ENCODE data around the gene COX14.
A peak's percentile ranks its signal among the peaks of the same experiment; 100 is the strongest.

The COX14 gene

DNA sequence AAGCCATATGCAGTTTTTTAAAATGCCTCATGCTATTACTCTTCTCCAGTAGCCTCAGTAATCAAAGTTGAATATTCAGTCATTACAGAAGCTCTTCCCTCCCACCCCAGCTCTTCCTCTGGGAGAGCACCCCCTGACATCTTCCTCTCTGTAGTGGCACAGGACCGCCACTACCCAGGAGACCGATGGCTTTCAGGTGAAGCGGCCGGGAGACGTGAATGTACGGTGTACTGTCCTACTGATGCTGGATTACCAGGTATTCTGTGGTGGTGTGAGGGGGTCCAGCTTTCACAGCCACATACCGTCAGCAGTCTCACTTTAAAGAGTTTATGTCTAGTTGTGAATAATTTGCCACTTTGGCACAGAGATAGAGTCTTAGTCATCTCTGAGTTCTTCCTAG lies 22.3 kb upstream of the COX14 start:
- H3K4me3 ChIP-seq (ENCODE audit: control insufficient read depth, low read depth, low read length): no peak overlapping the region
- no peak for DNase-seq (ENCODE audit: low read depth)
- TF ChIP-seq, protein P1, sequence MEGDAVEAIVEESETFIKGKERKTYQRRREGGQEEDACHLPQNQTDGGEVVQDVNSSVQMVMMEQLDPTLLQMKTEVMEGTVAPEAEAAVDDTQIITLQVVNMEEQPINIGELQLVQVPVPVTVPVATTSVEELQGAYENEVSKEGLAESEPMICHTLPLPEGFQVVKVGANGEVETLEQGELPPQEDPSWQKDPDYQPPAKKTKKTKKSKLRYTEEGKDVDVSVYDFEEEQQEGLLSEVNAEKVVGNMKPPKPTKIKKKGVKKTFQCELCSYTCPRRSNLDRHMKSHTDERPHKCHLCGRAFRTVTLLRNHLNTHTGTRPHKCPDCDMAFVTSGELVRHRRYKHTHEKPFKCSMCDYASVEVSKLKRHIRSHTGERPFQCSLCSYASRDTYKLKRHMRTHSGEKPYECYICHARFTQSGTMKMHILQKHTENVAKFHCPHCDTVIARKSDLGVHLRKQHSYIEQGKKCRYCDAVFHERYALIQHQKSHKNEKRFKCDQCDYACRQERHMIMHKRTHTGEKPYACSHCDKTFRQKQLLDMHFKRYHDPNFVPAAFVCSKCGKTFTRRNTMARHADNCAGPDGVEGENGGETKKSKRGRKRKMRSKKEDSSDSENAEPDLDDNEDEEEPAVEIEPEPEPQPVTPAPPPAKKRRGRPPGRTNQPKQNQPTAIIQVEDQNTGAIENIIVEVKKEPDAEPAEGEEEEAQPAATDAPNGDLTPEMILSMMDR (IDR thresholded peaks at IDR 0.05; ENCODE audit: control insufficient read depth, insufficient read depth, low read depth, low read length, missing control alignments): no peak

- H3K4me3 ChIP-seq (ENCODE audit: control insufficient read depth, low read depth, low read length): no peak overlapping the region
- TF ChIP-seq, protein P1 (IDR thresholded peaks at IDR 0.05; ENCODE audit: control insufficient read depth, insufficient read depth, low read depth, low read length, missing control alignments): no peak
- no peak for DNase-seq (ENCODE audit: low read depth)
These were observed 21.6 kb upstream of the COX14 start for GRCh38 chr12:50090391-50090790.

DNA sequence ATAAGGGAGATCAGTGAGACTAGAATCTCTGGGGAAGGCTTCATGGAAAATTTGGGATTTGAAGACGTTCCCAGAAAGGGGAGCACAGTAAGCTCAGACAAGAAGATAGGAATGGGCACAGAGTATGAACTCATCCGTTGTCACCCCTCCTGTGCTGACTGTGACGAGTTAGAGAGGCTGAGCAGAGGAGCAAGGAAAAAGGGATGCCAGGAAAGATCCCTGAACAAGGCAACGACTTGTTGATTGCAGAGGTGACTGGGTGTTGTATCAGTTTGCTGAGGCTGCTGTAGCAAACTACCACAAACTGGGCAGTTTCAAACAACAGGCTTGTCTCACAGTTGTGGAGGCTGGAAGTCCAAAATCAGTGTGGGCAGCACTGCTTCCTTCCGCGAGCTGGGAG lies 14.1 kb upstream of the COX14 start:
- no peak for DNase-seq (ENCODE audit: low read depth)
- TF ChIP-seq, protein P1 (IDR thresholded peaks at IDR 0.05; ENCODE audit: control insufficient read depth, insufficient read depth, low read depth, low read length, missing control alignments): no peak

DNA sequence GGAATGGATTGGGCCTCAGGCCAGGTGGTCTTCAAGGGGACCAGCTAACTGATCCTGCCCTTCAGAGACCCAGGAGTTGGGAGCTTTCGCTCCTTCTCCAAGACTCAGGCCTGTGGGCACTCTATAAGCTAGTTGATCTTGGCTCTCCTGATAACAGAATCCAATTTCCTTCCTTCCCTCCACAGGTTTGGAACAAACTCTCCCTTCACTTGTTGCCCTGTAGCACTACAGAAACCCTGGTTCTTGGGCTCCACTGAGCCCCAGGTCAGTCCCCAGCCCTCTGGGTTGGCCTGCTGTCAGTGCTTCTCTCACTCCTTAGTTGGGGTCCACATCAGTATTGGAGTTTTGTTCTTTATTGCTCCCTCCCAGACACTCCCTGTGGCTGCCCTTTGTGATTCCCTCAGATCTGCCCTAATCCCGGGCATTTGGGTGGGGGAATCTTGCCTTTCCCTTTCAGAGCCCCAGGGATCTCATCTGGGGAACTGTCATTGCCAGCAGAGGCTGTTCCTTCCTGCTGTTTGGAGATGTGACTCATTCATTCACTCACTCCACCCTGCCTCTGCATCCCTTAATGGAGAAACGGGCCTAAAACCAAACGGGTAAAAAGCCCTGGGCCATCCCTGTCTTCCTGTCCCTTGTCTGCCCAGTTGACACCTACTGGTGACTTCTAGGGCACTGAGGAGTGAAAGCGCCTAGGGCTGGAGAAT lies 12.6 kb upstream of the COX14 start:
- TF ChIP-seq, protein P1 (IDR thresholded peaks at IDR 0.05; ENCODE audit: control insufficient read depth, insufficient read depth, low read depth, low read length, missing control alignments): no peak
- no peak overlapping the region for H3K4me3 ChIP-seq (ENCODE audit: control insufficient read depth, low read depth, low read length)
- no peak for DNase-seq (ENCODE audit: low read depth)

More for the DNA sequence above, 14.1 kb upstream of the COX14 start:
- H3K4me3 ChIP-seq (ENCODE audit: control insufficient read depth, low read depth, low read length): no peak overlapping the region

DNA sequence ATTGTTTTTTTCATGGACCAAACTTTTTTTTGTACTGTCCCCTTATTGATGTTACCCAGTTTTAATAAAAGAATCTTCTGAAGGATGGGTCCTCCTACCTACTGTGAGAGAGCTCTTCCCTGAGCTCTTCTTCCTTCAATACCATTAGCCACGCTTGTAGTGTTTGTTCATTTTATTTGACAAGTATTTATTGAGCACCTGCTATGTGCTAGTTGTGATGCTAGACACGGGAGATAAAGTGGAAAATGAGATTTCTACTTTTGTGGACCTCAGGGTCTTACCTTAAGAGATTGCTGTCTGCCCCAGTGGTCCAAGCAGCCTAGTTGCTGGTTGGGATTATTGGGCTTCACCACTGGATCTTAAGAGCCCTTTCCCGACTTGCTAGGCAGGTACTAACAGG lies 11.5 kb upstream of the COX14 start:
- no peak for DNase-seq (ENCODE audit: low read depth)
- TF ChIP-seq, protein P1 (IDR thresholded peaks at IDR 0.05; ENCODE audit: control insufficient read depth, insufficient read depth, low read depth, low read length, missing control alignments): no peak
- H3K4me3 ChIP-seq (ENCODE audit: control insufficient read depth, low read depth, low read length): no peak overlapping the region

DNA sequence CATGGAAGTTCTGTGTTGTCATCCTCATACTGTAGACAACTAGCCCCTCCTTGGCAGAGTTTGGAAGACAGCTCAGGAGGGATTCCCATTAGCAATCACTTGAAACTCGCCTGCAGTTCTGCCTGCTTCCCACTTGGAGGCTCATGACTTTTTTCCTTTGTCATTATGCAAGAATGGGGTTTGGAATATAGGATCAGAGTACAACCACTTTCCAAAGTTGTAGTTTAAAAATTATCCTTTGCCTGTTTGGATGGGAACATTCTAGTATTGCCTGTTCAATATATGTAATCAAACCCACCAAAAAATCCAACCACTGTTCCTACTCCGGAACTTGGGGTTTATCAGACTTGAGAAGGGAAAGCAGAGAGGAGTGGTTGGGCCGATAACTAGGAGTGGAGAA lies 10.4 kb upstream of the COX14 start:
- no peak for DNase-seq (ENCODE audit: low read depth)

More for the DNA sequence above, 10.4 kb upstream of the COX14 start:
- no peak overlapping the region for H3K4me3 ChIP-seq (ENCODE audit: control insufficient read depth, low read depth, low read length)
- TF ChIP-seq, protein P1 (IDR thresholded peaks at IDR 0.05; ENCODE audit: control insufficient read depth, insufficient read depth, low read depth, low read length, missing control alignments): peak; percentile 52
